AG04449 (cell line): Measurements from ENCODE around the gene GPRIN1.

Experiments used
- CTCF ChIA-PET: fragments of 350-600 bp; formaldehyde crosslinking; extraction: SDS; loops from one replicate; lab custom pipeline; 2021; ENCODE audit warnings: antibody characterized with exemption; lab: Yijun Ruan, JAX
- POLR2A ChIA-PET: fragments of 400-600, 350-600 bp; formaldehyde crosslinking; extraction: SDS; loops from one replicate; lab custom pipeline; 2020; ENCODE audit warnings: antibody characterized with exemption, inconsistent platforms; lab: Yijun Ruan, JAX
- DNase-seq: peaks from one replicate; pipeline ENCODE4 v3.0.0-alpha.2; 2010; ENCODE audit warnings: low read depth, low spot score
- H3K4me3 ChIP-seq: 2 replicates; pipeline ENCODE4 v1.5.1; 2011; ENCODE audit warnings: low read depth, mild to moderate bottlenecking, control low read depth, low read length
- TF ChIP-seq, protein P1 (sequence below): IDR thresholded peaks from one replicate; pipeline ENCODE4 v1.5.1; 2011; ENCODE audit warnings: mild to moderate bottlenecking, moderate library complexity, low read length, control low read depth, inconsistent platforms; ENCODE audit not compliant: insufficient read depth; ENCODE audit errors: missing control alignments

The GPRIN1 gene

DNA sequence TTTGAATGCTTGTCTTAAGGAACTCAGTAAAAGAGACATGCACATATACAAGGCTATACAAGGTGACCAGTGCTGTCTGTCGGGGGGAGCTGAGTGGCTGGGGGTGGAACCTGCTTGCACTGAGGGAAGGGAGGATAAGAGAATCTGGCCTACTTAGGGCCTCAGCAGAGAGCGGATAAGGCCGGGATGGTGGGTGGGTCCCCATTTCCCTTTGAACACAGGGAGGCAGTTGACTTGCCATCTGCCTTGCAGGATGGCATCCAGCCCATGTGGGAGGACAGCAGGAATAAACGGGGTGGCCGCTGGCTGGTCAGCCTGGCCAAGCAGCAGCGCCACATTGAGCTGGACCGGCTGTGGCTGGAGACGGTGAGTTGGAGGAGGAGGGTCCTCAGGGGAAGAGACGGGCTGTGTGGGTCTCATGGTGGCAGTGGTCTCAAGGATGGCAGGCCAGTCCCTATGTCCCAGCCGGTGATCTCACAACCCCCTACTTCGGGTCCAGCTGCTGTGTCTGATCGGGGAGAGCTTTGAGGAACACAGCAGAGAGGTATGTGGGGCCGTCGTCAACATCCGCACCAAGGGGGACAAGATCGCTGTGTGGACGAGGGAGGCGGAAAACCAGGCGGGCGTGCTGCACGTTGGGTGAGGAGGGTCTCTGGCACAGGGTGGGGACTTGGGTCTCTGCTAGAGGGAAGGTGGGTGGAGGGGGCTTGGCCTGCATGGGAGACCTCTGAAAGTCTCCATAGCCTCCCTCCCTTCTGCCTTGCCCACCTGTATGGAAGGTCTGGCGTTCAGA is 35.1 kb upstream of the GPRIN1 start:
- ChIA-PET CTCF (interaction anchor here (1.0 to 15.6 kb wide), 4 partner anchors 12 to 72 kb away, joined by 3 to 190 read pairs (median 3); no protein-coding TSS in a partner anchor), POLR2A (no interaction called here)
- no peak overlapping the region for H3K4me3 ChIP-seq
- no peak for DNase-seq
- TF ChIP-seq, protein P1, sequence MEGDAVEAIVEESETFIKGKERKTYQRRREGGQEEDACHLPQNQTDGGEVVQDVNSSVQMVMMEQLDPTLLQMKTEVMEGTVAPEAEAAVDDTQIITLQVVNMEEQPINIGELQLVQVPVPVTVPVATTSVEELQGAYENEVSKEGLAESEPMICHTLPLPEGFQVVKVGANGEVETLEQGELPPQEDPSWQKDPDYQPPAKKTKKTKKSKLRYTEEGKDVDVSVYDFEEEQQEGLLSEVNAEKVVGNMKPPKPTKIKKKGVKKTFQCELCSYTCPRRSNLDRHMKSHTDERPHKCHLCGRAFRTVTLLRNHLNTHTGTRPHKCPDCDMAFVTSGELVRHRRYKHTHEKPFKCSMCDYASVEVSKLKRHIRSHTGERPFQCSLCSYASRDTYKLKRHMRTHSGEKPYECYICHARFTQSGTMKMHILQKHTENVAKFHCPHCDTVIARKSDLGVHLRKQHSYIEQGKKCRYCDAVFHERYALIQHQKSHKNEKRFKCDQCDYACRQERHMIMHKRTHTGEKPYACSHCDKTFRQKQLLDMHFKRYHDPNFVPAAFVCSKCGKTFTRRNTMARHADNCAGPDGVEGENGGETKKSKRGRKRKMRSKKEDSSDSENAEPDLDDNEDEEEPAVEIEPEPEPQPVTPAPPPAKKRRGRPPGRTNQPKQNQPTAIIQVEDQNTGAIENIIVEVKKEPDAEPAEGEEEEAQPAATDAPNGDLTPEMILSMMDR, result no peak

DNA sequence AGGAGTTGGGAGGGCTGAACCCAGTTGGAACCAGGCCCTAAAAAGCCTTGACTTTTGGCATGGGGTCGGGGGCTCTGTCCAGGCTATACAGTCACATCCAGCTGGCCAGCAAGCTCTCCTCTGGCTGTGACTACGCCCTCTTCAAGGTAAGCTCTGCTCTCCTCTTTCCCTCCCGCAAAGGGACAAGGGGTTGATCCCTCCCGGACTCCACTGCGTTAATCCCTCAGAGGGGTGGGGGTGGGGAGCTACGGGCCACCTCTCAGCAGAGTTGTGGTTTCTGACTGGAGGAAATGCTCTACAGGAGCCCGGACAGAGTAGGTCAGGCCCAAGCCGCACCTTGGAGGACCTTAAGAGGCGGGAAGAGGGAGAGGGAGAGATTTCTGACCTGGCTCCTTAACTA is 34.3 kb upstream of the GPRIN1 start:
- POLR2A ChIA-PET, result no interaction called here
- DNase-seq, result no peak
- TF ChIP-seq, protein P1, result no peak
- CTCF ChIA-PET, result interaction anchor here (1.0 to 15.6 kb wide), 4 partner anchors 11 to 71 kb away, joined by 3 to 190 read pairs (median 3); partner anchors contain the start of genes EIF4E1B and SNCB
- no peak overlapping the region for H3K4me3 ChIP-seq

DNA sequence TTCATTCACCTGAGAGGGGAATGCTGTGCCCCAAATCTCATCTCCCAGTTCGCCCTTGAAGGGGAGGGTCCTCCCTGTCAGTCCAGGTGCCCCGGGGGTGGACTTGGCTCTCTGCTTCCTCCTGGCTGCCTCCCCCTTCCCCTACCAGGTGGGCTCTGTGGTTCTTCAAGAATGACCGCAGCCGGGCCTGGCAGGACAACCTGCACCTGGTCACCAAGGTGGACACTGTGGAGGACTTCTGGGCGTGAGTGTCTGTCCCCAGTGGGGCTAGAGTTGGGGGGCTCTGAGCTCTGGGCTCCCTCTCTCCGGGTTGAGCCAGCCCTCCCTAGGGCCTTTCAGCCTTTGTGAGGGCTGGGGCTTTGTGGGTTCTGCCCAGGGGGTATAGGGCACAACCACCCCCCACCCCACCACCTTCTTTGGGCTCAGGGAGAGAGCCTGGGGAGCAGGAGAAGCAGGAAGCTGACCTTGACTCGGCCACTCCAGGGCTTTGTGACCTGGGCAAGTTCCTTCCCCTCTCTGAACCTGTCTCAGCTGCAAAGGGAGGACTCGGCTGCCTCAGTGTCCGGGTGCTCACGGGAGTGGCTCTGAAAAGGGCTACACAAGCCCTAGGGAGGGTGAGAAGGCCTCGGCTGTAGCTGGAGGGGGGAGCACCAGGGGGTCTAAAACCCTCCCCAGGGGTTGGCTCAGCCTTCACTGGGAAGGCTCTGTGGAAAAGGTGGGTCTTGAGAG is 33.7 kb upstream of the GPRIN1 start:
- ChIA-PET CTCF (interaction anchor here (1.0 to 15.6 kb wide), 5 partner anchors 11 to 70 kb away, joined by 3 to 190 read pairs (median 3); partner anchors contain the start of genes EIF4E1B and SNCB), POLR2A (no interaction called here)
- no peak overlapping the region for H3K4me3 ChIP-seq
- no peak for DNase-seq
- TF ChIP-seq, protein P1, result no peak

DNA sequence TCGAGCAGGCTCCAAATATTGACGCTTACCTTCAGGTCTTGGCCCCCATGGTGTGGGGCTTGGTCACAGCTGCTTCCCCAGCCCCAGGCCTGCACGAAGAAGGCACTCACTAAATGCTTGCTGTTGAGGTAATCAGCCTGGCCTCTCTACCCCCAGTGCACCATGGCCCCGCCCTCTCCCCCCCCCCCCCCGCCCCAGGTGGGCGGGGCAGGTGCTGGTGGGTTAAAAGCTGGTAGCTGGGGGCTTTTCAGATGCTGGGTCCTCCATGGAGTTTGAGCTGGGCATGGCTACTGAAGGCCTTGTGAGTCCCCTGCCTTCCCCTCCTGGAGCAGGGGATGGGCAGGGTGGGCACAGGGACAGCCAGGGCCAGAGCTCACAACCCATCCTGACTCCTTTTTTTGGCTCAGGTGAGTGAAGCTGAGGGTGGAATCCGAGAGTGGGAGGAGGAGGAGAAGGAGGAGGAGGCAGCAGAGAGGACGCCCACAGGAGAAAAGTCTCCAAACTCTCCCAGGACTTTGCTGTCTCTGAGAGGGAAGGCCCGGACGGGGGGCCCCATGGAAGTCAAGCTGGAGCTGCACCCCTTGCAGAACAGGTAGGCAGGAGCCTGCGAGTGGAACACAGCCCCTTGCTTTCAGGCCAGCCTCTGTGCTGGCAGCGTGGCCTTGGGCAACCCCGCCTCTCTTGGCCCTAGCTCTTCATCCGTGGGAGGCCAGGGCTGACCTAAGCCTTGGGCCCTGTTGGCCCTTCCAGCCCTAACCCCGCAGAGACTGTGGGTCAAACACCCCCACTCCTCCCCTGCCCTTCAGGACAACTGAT is 32.9 kb upstream of the GPRIN1 start:
- DNase-seq, result no peak
- CTCF ChIA-PET, result interaction anchor here (1.0 to 15.6 kb wide), 4 partner anchors 12 to 70 kb away, joined by 3 to 190 read pairs (median 3); partner anchors contain the start of genes EIF4E1B and SNCB

DNA sequence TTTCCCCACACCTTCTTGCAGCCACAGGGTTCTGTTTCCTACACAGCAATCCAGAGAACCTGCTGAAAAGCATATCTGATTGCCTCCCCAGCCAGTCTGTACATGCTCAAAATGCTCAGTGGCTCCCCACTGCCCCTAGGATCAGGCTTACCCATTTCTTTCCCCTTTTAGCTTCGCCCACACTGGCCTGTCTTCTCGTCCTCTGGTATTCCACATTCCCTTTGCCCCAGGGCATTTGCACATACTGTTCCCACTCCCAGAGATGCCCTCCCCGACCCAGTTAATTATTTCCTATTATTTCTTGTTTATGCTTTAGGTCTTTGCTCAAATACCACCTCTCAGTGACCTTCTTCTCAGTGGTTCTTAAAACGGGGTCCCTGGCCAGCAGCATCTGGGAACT is 30.7 kb upstream of the GPRIN1 start:
- ChIA-PET CTCF (interaction anchor here (1.3 to 15.6 kb wide), 3 partner anchors 10 to 19 kb away, joined by 4 to 190 read pairs (median 4); partner anchors contain the start of gene EIF4E1B), POLR2A (no interaction called here)
- no peak for DNase-seq
- H3K4me3 ChIP-seq, result no peak overlapping the region
- TF ChIP-seq, protein P1, result no peak

More for the DNA sequence above, 32.9 kb upstream of the GPRIN1 start:
- H3K4me3 ChIP-seq, result no peak overlapping the region
- POLR2A ChIA-PET, result interaction anchor here (0.6 kb wide), 1 partner anchor 855 kb away, joined by 3 read pairs; no protein-coding TSS in a partner anchor
- TF ChIP-seq, protein P1, result no peak
